ENCODE data around the gene EVX1.

DNA sequence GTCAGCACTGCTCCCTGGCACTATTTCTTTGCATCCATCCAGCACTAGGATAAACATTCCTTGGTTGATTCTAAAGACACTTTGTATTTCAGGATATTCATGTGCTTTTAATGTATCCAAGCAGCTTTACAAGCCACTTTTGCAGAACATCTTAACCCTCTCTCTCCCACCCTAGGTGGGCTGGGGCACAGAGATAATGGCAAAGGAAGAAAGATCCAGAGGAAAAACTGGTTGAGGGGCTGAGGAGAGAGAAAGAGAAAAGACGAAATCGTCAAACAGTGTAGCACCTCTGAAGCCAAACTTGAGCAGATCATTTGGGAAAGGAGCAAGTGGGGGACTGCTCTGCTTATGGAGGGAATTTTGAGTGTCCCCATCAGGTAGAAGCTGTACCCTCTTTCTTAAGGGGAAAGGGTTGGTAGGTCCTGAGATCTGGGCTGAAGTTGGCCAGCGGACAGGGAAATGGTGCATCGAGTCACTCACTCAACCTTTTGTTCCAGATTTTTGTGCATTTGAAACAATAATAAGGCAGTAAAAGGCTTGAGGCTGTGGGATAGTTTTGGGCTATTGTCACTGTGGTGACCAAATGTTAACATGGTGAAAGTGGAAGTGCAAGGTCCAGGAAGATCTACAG, 38.5 kb upstream of the EVX1 start:
- TF ChIP-seq, protein P1, sequence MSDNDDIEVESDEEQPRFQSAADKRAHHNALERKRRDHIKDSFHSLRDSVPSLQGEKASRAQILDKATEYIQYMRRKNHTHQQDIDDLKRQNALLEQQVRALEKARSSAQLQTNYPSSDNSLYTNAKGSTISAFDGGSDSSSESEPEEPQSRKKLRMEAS (IDR thresholded peaks at IDR 0.05), result no peak
- TF ChIP-seq CEBPB (IDR thresholded peaks at IDR 0.05) (no peak), EP300 (IDR thresholded peaks at IDR 0.05; ENCODE audit: borderline replicate concordance) (no peak), CREB1 (IDR thresholded peaks at IDR 0.05; ENCODE audit: low read depth) (no peak), TEAD4 (IDR thresholded peaks at IDR 0.05) (no peak), YY1 (IDR thresholded peaks at IDR 0.05; ENCODE audit: low read depth) (no peak)
- TF ChIP-seq, protein P2, sequence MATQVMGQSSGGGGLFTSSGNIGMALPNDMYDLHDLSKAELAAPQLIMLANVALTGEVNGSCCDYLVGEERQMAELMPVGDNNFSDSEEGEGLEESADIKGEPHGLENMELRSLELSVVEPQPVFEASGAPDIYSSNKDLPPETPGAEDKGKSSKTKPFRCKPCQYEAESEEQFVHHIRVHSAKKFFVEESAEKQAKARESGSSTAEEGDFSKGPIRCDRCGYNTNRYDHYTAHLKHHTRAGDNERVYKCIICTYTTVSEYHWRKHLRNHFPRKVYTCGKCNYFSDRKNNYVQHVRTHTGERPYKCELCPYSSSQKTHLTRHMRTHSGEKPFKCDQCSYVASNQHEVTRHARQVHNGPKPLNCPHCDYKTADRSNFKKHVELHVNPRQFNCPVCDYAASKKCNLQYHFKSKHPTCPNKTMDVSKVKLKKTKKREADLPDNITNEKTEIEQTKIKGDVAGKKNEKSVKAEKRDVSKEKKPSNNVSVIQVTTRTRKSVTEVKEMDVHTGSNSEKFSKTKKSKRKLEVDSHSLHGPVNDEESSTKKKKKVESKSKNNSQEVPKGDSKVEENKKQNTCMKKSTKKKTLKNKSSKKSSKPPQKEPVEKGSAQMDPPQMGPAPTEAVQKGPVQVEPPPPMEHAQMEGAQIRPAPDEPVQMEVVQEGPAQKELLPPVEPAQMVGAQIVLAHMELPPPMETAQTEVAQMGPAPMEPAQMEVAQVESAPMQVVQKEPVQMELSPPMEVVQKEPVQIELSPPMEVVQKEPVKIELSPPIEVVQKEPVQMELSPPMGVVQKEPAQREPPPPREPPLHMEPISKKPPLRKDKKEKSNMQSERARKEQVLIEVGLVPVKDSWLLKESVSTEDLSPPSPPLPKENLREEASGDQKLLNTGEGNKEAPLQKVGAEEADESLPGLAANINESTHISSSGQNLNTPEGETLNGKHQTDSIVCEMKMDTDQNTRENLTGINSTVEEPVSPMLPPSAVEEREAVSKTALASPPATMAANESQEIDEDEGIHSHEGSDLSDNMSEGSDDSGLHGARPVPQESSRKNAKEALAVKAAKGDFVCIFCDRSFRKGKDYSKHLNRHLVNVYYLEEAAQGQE (IDR thresholded peaks at IDR 0.05; ENCODE audit: low read depth), result no peak
